ENCODE results near the gene DENND4A. TPM values are rescaled to one million over a fixed set of nuclear protein-coding genes. Genes with fewer than 3 reads are reported as not detected.
"Not testable (repeated sequence)": the region's sequence is repeated elsewhere in the genome, so short reads cannot be mapped to it uniquely, and the experiment has no call there.

Gene DENND4A
- total and polyA plus RNA-seq, 8 donors = 20.6 to 26.3 (median 23.7) TPM

DNA sequence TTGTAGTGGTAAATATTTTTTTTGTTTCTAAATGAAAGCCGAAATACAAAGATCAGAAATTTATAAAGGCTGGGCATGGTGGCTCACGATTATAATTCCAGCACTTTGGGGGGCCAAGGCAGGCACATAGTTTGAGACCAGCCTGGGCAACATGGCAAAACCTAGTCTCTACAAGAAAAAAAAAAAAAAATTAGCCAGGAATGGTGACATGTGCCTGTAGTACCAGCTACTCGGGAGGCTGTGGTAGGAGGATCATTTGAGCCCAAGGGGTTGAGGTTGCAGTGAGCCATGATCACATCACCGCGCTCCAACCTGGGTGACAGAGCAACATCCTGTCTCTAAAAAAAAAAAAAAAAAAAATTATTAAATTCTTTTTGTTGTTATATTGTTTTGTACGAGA, 6.9 kb downstream of the DENND4A start:
- TF ChIP-seq, protein P1, sequence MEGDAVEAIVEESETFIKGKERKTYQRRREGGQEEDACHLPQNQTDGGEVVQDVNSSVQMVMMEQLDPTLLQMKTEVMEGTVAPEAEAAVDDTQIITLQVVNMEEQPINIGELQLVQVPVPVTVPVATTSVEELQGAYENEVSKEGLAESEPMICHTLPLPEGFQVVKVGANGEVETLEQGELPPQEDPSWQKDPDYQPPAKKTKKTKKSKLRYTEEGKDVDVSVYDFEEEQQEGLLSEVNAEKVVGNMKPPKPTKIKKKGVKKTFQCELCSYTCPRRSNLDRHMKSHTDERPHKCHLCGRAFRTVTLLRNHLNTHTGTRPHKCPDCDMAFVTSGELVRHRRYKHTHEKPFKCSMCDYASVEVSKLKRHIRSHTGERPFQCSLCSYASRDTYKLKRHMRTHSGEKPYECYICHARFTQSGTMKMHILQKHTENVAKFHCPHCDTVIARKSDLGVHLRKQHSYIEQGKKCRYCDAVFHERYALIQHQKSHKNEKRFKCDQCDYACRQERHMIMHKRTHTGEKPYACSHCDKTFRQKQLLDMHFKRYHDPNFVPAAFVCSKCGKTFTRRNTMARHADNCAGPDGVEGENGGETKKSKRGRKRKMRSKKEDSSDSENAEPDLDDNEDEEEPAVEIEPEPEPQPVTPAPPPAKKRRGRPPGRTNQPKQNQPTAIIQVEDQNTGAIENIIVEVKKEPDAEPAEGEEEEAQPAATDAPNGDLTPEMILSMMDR (IDR thresholded peaks at IDR 0.05) = no peak
- DNase-seq = no peak
- Histone ChIP-seq H3K27me3 (no peaks in the 10 kb centered on the region), H3K4me3 (no peak overlapping the region), H3K27ac (no peak overlapping the region), H3K9me3 (no peaks in the 10 kb centered on the region), H3K36me3 (peaks cover 0 to 6% of the 10 kb centered on the region in 2 donors), H3K4me1 (peaks cover 1 to 36% of the 10 kb centered on the region in 2 donors)
- no peak for ATAC-seq
- intact Hi-C loops (cut with DNase I) = no loop called here

DNA sequence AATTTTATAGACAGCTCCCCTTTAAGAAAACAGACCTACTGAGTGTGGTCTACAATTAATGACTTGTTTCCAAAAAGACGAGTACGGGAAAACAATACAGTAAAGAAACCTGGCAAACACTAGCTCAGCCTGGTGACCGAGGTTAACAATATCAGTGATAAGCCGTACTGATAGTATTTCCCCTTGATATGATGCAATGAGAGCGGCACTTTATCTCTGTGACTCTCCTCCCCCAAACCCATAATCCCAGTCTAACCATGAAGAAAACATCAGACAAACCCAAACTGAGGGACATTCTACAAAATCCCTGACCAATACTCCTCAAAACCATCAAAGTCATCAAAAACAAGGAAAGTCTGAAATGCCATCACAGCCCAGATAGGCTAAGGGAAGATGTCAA, 8.2 kb downstream of the DENND4A start:
- H3K27me3 ChIP-seq = no peaks in the 10 kb centered on the region
- no peak overlapping the region for H3K27ac ChIP-seq
- TF ChIP-seq, protein P1 (IDR thresholded peaks at IDR 0.05) = no peak
- ATAC-seq = no peak
- DNase-seq = no peak
- intact Hi-C loops (cut with DNase I) = no loop called here
- H3K9me3 ChIP-seq = no peaks in the 10 kb centered on the region
- H3K4me3 ChIP-seq = no peak overlapping the region
- peaks cover 0 to 26% of the 10 kb centered on the region in 2 donors for H3K4me1 ChIP-seq
- peaks cover 0 to 6% of the 10 kb centered on the region in 2 donors for H3K36me3 ChIP-seq

DNA sequence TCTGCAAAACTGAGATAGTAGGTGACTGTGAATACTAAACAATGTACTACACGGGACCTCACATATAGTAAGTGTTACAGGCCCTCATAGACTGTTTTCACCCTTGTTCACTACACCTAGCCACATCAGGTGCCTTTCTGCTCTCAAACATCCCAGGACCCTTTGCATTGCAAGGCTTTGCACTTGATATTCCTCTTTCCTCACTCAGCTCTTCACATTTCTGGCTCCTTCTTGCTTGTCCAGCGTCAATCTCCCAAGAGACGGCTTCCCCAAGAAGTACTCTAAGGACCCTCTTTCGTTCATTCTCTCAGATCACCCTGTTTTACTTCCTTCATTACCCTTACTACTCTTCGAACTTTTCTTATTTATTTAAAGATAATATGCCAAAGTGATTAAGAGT, 10.0 kb downstream of the DENND4A start:
- TF ChIP-seq, protein P1 (IDR thresholded peaks at IDR 0.05) = no peak
- ATAC-seq = no peak
- no peak for DNase-seq
- H3K36me3 ChIP-seq = peaks cover 0 to 6% of the 10 kb centered on the region in 2 donors
- no peaks in the 10 kb centered on the region for H3K27me3 ChIP-seq
- no peak overlapping the region for H3K27ac ChIP-seq
- intact Hi-C loops (cut with DNase I) = no loop called here
- H3K4me1 ChIP-seq = peaks cover 0 to 28% of the 10 kb centered on the region in 2 donors
- H3K4me3 ChIP-seq = no peak overlapping the region
- no peaks in the 10 kb centered on the region for H3K9me3 ChIP-seq

DNA sequence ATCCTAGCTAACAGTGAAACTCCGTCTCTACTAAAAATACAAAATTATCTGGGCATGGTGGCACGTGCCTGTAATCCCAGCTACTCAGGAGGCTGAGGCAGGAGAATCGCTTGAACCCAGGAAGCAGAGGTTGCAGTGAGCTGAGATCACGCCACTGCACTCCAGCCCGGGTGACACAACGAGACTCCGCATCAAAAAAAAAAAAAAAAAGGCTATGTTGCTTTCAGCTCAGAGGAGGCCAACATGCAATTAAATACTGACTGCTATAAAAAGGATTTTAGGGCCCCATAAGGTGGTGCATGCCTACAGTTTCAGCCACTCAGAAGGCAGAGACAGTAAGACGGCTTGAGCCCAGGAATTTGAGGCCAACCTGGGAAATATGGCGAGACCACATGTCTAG, 13.4 kb downstream of the DENND4A start:
- ATAC-seq; H3K4me3 ChIP-seq; DNase-seq; H3K9me3 ChIP-seq; H3K27ac ChIP-seq; H3K27me3 ChIP-seq; H3K36me3 ChIP-seq; intact Hi-C loops (cut with DNase I): not testable (repeated sequence)
- H3K4me1 ChIP-seq = peaks cover 0 to 36% of the 10 kb centered on the region in 2 donors

DNA sequence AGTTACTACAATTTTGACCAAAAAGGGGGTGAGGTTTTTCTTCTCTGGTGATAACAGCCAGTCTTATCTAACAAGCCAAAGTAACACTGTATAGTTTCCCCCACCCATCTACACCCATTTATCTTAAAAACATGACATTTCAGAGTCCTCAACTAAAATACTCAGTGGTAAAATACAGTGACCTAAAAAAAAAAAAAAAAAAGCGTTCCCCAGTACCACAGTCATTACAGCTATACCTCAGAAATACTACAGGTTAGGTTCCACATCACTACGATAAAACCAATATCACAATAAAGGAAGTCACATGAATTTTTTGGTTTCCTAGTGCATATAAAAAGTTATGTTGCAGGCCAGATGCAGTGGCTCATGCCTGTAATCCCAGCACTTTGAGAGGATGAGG, 13.8 kb downstream of the DENND4A start:
- Histone ChIP-seq H3K27ac (no peak overlapping the region), H3K9me3 (no peaks in the 10 kb centered on the region), H3K4me3 (no peak overlapping the region), H3K36me3 (no peaks in the 10 kb centered on the region), H3K4me1 (peaks cover 0 to 40% of the 10 kb centered on the region in 2 donors), H3K27me3 (no peaks in the 10 kb centered on the region)
- TF ChIP-seq, protein P1 (IDR thresholded peaks at IDR 0.05) = no peak
- no peak for ATAC-seq
- intact Hi-C loops (cut with DNase I) = no loop called here
- DNase-seq = no peak

DNA sequence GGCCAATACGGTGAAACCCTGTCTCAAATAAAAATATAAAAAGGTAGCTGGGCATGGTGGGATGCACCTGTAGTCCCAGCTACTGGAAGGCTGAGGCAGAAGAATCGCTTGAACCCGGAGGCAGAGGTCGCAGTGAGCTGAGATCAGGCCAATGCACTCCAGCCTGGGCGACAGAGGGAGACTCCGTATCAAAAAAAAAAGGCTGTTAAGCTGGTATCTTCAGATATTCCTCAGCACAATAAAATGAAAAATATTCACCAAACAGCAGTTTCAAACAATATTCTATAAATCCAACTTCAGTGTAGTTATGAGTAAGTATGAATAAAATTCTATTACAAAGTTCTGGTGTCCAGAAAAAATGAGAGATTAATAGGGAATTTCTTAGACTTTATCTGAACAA, 14.2 kb downstream of the DENND4A start:
- no peak for ATAC-seq
- intact Hi-C loops (cut with DNase I) = no loop called here

More for the DNA sequence above, 14.2 kb downstream of the DENND4A start:
- no peaks in the 10 kb centered on the region for H3K27me3 ChIP-seq
- no peaks in the 10 kb centered on the region for H3K9me3 ChIP-seq
- no peak overlapping the region for H3K4me3 ChIP-seq
- peaks cover 0 to 44% of the 10 kb centered on the region in 2 donors for H3K4me1 ChIP-seq
- DNase-seq = no peak
- no peak overlapping the region for H3K27ac ChIP-seq
- TF ChIP-seq, protein P1 (IDR thresholded peaks at IDR 0.05) = no peak
- no peaks in the 10 kb centered on the region for H3K36me3 ChIP-seq

All from left lung (tissue), 10 donors.